ENCODE results near the gene NAT10. TPM values are rescaled to one million over a fixed set of nuclear protein-coding genes. Genes with fewer than 3 reads are reported as not detected.

The NAT10 gene
- total RNA-seq, 1 experiment from 2014 or later: 75.5 TPM

DNA sequence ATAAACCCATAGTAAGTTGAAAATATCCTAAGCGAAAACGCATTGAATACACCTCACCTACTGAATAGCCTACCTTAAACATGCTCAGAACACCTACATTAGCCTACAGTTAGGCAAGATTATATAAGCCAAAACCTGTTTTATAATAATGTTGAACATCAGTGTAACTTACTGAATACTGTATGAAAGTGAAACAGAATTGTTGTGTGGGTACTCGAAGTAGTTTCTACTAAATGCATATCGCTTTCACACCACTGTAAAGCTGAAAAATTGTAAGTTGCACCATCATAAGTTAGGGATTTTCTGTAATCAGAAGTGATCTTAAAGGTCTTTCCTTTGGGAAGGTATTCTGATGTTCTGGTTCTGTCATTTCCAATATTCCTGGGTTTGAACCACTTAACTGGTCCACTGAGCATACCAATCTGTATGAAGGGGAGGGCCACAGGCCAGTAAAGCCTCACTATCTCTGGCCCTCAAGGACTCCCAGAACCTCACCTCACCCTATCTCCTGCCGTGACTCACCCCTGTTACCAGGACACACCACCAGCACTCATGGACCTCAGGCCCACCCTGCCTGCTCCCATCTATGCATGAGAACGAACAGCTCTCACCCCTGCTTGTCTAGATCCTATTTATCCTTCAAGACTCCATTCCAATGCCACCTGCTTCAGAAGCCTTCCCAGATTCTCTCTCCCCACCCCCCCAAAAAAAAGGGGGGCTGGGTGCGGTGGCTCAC is 70.0 kb downstream of the NAT10 start (continued):
- TF ChIP-seq, protein P1, sequence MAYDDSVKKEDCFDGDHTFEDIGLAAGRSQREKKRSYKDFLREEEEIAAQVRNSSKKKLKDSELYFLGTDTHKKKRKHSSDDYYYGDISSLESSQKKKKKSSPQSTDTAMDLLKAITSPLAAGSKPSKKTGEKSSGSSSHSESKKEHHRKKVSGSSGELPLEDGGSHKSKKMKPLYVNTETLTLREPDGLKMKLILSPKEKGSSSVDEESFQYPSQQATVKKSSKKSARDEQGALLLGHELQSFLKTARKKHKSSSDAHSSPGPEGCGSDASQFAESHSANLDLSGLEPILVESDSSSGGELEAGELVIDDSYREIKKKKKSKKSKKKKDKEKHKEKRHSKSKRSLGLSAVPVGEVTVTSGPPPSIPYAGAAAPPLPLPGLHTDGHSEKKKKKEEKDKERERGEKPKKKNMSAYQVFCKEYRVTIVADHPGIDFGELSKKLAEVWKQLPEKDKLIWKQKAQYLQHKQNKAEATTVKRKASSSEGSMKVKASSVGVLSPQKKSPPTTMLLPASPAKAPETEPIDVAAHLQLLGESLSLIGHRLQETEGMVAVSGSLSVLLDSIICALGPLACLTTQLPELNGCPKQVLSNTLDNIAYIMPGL (CRISPR knock-in tag; IDR thresholded peaks at IDR 0.05): no peak
- no peak for TF ChIP-seq ZNF219 (CRISPR knock-in tag; IDR thresholded peaks at IDR 0.05; ENCODE audit: borderline replicate concordance)
- no peak for TF ChIP-seq NR3C1 (CRISPR knock-in tag; conservative IDR thresholded peaks at IDR 0.05; ENCODE audit: low read depth)

DNA sequence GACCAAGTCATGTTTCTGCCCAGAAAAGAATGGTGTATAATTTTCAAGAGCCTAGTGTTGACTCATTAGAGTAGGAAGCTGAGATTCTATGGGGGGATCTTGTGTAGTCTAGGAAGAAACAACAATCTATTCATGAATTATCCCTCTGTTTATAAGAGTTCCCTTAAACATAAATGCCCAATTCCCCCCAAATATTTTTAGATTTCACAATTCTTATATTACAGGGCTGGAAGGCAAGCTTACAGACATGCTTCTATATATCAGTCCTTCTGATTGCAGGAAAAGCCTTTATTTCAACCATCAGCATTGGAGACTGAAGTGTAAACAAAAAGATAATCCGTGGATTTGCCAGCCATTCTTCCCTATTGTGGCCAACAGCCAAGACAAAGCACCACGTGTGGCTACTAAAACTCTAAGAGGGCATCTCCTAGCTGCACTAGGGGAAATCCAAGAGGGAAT is 71.4 kb downstream of the NAT10 start:
- TF ChIP-seq, protein P1 (CRISPR knock-in tag; IDR thresholded peaks at IDR 0.05): no peak
- TF ChIP-seq, protein P2, sequence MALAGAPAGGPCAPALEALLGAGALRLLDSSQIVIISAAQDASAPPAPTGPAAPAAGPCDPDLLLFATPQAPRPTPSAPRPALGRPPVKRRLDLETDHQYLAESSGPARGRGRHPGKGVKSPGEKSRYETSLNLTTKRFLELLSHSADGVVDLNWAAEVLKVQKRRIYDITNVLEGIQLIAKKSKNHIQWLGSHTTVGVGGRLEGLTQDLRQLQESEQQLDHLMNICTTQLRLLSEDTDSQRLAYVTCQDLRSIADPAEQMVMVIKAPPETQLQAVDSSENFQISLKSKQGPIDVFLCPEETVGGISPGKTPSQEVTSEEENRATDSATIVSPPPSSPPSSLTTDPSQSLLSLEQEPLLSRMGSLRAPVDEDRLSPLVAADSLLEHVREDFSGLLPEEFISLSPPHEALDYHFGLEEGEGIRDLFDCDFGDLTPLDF (CRISPR knock-in tag; IDR thresholded peaks at IDR 0.05): no peak
- TF ChIP-seq, protein P3, sequence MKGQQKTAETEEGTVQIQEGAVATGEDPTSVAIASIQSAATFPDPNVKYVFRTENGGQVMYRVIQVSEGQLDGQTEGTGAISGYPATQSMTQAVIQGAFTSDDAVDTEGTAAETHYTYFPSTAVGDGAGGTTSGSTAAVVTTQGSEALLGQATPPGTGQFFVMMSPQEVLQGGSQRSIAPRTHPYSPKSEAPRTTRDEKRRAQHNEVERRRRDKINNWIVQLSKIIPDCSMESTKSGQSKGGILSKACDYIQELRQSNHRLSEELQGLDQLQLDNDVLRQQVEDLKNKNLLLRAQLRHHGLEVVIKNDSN (CRISPR knock-in tag; IDR thresholded peaks at IDR 0.05): no peak
- no peak for TF ChIP-seq ZNF121 (CRISPR knock-in tag; IDR thresholded peaks at IDR 0.05)
- no peak for TF ChIP-seq ZNF232 (CRISPR knock-in tag; IDR thresholded peaks at IDR 0.05)
- TF ChIP-seq, protein P4, sequence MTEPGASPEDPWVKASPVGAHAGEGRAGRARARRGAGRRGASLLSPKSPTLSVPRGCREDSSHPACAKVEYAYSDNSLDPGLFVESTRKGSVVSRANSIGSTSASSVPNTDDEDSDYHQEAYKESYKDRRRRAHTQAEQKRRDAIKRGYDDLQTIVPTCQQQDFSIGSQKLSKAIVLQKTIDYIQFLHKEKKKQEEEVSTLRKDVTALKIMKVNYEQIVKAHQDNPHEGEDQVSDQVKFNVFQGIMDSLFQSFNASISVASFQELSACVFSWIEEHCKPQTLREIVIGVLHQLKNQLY (CRISPR knock-in tag; IDR thresholded peaks at IDR 0.05): no peak
- no peak for TF ChIP-seq NR2C2 (CRISPR knock-in tag; IDR thresholded peaks at IDR 0.05)
- TF ChIP-seq, protein P5, sequence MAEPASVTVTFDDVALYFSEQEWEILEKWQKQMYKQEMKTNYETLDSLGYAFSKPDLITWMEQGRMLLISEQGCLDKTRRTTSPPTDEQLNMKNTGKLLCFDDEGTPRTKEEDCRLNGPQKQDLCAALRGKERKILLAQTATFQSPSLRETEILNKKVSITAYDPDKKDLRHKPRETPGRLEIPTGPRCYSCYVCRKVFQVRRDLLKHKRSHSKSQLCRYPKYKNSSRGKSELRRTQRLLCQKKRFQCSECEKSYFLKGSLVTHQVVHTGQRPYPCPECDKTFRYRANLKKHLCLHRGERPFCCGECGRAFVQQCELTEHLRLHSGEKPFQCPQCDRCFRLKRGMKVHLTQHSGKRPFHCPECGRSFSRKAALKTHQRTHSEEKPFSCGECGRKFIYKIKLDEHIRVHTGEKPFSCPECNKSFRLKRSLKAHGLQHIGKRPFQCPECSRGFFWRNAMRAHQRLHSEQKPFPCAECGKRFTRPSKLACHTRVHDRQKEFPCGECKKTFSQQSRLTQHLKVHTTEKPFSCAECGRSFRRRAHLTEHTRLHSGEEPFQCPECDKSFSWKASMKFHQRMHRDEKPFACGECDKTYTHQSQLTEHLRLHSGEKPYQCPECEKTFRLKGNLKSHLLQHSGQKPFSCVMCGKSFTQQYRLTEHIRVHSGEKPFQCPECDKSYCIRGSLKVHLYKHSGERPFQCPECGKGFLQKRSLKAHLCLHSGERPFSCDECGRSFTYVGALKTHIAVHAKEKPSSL (CRISPR knock-in tag; conservative IDR thresholded peaks at IDR 0.05): no peak
- TF ChIP-seq, protein P6, sequence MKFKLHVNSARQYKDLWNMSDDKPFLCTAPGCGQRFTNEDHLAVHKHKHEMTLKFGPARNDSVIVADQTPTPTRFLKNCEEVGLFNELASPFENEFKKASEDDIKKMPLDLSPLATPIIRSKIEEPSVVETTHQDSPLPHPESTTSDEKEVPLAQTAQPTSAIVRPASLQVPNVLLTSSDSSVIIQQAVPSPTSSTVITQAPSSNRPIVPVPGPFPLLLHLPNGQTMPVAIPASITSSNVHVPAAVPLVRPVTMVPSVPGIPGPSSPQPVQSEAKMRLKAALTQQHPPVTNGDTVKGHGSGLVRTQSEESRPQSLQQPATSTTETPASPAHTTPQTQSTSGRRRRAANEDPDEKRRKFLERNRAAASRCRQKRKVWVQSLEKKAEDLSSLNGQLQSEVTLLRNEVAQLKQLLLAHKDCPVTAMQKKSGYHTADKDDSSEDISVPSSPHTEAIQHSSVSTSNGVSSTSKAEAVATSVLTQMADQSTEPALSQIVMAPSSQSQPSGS (CRISPR knock-in tag; IDR thresholded peaks at IDR 0.05; ENCODE audit: borderline replicate concordance, low read depth): no peak
- TF ChIP-seq ZNF416 (CRISPR knock-in tag; IDR thresholded peaks at IDR 0.05): no peak
- Mint-ChIP-seq H3K9me3 (no peaks in the 10 kb centered on the region), H3K4me3 (no peak overlapping the region), H3K27ac (no peak overlapping the region), H3K27me3 (ENCODE audit: low read depth) (no peaks in the 10 kb centered on the region), H3K4me1 (peaks cover 10% of the 10 kb centered on the region; the same call in 1 of the 2 replicates), H3K36me3 (no peaks in the 10 kb centered on the region)
- ATAC-seq (no peak), DNase-seq (ENCODE audit: low spot score) (no peak)
- POLR2A ChIA-PET: interaction anchor here (0.7 kb wide), 2 partner anchors 11 to 181 kb away, joined by 3 to 6 read pairs; partner anchors contain the start of gene ABTB2
- CTCF ChIA-PET: interaction anchor here (1.1 kb wide), 1 partner anchor 9 kb away, joined by 4 read pairs; no protein-coding TSS in a partner anchor

Data from WTC11 (cell line).